OCI-M2 (cell line): Measurements from ENCODE around the gene FGFR2.
"Not testable (repeated sequence)": the region's sequence is repeated elsewhere in the genome, so short reads cannot be mapped to it uniquely, and the experiment has no call there.

Experiments used
- DNase-seq: peaks from one replicate; lab custom pipeline; 2025; ENCODE audit not compliant: unreplicated experiment; lab: John Stamatoyannopoulos, UW

FGFR2 gene

DNA sequence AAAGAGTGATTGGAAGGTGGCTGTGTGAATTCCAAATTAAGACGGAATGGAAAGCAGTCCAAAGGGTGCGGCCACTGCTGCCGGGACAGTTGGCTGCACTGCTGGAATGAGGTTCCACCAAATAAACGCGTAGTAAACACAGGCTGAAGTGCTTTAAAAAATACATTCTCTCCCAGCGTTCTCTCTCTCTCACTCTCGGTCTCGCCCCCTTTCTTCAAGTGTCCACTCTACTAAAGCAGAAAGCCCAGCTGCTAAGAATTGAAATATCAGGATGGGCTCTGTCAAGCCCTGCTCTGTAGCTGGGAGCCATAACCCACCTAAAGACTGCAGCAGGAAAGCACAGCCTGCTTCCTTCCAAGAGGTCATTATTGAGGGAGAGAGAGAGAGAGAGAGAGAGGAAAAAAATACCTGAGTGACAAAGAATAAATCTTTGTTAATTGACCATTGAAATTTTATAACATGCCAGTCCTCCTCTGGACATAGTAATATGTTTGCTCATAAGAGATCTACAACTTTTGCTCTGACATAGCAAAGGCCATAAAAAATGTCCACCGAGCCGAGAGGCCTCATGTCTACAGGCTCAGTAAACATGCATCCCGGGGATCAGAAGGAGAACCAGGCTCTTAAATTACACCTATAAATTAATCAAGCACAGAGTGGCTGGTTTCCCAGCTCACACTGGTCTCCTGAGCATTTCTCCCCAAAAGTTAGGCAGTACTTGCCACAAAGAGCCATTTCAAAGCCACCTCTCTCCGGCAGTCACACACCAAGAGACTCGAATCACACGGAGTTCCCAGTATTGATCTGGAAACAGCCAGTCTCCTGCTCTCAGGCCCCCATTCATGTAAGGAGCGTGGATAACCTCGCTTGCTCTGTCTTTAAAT lies 72.8 kb downstream of the FGFR2 start:
- DNase-seq, result no peak

DNA sequence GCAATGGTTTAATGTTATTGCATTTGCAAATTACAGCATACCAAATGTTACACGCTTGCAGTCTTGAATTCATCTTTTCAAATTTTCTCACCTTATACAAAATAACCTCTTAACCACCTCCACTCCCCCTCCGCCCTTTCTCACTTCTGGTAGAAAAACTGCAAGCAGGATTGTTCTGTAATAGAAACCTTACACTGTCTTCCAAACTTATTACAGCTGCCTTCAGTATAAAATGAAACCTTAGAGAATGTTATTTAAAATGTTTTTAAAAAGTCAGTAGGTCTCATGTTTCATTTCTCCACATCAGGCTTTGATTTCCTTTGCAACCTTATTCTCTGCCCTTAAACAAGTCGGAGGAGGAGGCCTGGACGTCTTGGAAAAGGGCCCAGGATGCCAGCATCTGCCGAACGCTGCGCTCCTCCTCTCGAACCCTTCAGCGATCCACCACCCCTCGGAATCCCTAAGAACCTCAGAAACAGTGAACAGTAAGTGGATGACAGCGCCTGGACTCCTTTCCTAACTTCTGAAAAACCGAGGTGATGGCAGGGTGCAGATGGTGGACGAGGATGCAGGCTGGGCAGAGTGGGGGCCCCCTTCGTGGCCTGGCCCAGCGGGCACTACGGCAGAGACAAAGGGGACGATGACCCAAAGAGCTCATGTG lies 74.0 kb downstream of the FGFR2 start:
- DNase-seq, result no peak

- no peak for DNase-seq
Observed at GRCh38 chr10:121522831-121523230, 75.4 kb downstream of the FGFR2 start.

DNA sequence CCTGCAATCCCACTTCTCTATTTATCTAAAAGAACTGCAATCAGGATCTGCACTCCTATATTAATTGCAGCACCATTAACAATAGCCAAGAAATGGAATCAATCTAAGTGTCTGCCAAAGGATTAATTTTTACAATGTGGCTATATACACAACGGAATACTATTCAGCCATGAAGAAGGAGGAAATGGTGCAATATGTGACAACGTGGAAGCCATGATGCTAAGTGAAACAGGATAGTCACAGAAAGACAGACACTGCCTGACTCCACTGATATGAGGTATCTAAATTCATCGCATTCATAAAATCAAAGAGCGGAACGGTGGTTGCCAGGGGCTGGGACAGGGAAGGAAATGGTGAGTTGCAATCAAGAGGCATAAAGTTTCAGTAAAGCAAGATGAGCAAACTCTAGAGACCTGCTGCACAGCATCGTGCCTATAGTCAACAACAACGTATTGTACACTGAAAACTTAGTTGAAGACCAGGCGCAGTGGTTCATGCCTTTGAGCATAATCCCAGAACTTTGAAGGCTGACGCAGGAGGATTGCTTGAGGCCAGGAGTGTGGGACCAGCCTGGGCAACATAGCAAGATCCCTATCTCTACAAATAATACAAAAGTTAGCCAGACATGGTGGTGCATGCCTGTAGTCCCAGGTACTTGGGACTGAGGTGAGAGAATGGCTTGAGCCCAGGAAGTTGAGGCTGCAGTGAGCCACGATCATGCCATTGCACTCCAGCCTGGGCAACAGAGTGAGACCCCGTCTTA lies 76.3 kb downstream of the FGFR2 start:
- DNase-seq, result no peak

DNA sequence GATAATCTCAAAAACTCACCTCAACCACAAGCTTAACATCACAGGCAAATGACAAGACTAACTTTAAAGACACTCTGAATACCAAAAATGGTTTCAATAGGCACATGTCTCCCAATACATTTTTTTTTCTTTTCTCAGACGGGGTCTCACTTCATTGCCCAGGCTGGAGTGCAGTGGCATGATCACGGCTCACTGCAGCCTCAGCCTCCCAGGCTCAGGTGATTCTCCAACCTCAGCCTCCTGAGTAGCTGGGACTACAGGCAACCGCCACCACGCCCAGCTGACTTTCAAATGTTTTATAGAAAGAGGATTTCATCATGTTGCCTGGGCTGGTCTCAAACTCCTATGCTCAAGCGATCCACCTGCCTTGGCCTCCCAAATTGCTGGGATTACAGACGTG lies 77.7 kb downstream of the FGFR2 start:
- not testable (repeated sequence) for DNase-seq

GRCh38 chr10:121519901-121520493 lies 78.2 kb downstream of the FGFR2 start:
- DNase-seq, result no peak

DNA sequence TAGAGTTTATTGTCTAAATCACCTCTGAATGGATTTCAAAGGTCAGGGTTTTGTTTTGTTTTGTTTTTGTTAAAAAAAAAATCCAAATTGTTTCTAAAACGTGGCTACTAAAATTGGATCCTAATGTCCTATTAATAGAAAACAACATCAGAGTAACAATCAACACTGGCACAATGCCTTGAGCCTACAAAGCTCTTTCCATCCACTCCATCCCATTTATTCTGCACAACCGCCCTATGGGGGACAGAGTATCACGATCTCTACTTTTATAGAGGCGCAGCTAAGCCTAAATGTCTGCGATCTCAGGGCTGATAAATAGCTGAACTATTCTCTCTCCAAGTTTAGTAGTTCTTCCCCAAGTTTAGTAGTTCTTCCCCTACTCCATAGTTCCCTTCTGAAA lies 78.8 kb downstream of the FGFR2 start:
- DNase-seq, result no peak

DNA sequence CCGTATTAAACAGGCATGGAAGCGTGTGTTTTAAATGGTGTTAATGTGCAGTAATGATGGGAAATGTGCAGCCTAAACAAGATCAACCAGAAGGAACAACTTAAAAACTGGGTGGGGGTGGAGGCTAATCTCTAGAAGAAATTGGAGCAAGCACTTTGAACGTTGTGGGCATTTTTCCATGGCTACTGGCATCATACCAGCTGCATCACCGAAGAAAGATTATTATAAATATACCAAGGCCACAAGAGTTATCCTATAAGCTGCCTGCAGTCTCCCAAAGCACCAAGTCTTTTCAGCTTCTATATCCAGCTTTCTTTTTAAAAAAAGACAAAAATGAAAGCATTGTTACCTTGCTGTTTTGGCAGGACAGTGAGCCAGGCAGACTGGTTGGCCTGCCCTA lies 79.9 kb downstream of the FGFR2 start:
- DNase-seq, result no peak

GRCh38 chr10:121516093-121516865 lies 82.0 kb downstream of the FGFR2 start:
- DNase-seq, result no peak

DNA sequence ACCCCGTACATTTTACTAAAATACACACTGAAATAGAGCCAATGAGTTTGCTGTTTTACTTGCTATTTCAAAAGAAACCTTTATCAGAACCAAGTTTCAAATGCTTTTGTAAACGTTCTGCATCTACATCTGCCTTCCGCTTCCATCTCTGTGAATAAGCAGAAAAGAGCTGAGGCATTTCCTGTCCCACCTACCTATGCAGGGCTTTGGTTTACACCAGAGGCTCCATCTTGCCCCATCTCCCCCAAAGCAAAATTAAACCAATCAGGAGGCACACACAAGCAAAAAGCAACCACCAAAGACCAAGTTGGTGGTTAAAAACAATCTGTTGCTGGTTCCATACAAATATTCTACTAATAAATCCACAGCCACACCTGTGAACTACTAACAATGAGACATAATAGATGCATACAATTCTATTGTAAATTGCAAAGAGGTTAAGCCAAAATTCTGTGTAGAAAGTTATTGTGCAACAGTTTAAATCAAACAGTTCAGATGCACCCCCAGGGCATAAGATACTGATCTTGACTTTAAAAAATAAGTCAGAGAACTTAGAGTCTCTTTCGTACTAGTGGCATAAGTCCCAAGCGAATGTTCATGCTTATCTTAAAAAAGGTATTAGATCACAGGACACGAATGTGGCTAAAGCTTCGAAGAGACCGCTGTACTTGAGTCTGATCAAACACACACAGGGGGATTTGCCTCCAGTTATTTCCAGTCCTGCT lies 83.9 kb downstream of the FGFR2 start:
- DNase-seq, result no peak

- DNase-seq, result no peak
Observed at GRCh38 chr10:121511943-121512342, 86.3 kb downstream of the FGFR2 start.

DNA sequence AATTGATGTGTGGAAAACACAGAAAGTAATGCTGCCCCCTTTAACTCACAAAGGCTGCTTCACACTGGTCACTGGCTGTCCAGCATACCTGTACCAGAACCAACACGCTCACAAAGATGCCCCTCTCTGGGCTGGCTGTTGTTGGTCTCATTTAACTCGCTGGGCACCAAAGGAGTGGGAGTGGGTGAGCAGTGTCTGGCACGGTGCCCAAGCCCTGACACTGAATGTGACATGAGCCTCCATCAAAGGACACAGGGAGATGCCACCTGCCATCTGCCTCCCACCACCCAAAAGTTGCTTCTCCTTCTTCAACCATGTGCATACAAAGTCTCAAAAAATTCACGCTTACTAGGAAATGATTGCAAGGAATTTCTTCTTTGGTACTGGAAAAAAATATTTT lies 86.8 kb downstream of the FGFR2 start:
- no peak for DNase-seq

DNA sequence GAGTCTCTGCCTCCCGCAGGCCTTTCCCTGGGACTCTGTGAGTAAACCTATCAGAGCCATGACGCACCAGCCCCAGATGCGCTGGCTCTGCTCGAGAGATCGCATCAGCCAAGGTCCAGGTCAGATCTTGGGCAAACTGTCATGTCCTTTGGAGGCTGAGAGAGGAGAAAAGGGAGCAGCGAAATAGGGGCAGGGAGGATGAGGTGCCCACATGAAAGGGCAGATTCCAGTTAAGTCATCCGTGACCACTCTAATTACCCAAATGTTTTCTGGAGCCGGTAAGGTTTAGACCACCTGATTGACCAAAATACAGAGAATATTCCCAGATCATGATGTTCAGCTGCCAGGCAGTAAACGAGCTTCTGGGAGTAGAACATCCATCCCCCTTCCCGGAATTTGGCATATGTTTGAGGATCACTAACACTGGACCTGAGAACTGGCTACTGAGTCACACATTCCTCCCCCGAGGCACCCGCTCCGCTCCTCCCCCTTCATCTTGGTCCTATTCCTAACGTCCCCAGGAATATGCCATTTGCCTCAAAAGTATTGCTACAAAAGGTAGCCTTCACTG lies 88.0 kb downstream of the FGFR2 start:
- no peak for DNase-seq

- no peak for DNase-seq
Observed at GRCh38 chr10:121509796-121510195, 88.4 kb downstream of the FGFR2 start.

- DNase-seq, result no peak
Observed at GRCh38 chr10:121509112-121509511, 89.1 kb downstream of the FGFR2 start.

- no peak for DNase-seq
Observed at GRCh38 chr10:121503587-121504051, 94.6 kb downstream of the FGFR2 start.

- DNase-seq, result no peak
Observed at GRCh38 chr10:121501796-121502195, 96.4 kb downstream of the FGFR2 start.

- DNase-seq, result no peak
Observed at GRCh38 chr10:121500701-121501332, 97.4 kb downstream of the FGFR2 start.
